ENCODE measurements around the gene HPN.

The HPN gene

DNA sequence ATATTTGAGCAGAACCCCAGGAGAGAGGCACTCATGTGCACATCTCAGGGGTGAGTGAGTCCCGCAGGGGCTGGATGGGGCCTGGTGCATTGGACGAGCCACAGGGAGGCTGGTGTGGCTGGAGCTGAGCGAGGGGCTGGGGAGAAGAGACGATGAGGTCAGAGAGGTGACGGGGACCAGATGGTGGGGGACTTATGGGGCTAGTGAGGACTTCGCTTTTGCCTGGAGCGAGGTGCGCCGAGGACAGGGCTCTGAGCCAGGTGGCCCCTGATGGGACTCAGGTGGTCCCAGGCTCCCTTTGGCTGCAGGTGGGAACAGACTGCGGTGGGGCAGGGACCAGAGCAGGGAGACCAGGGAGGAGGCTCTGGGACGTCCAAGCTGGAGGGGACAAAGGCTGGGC, 67.2 kb downstream of the HPN start:
- no peak for DNase-seq

- no peak for DNase-seq
Measured at GRCh38 chr19:35109395-35110112, 68.0 kb downstream of the HPN start.

GRCh38 chr19:35110974-35111373, 69.5 kb downstream of the HPN start:
- DNase-seq: no peak

- no peak for DNase-seq
Measured at GRCh38 chr19:35112995-35113688, 71.6 kb downstream of the HPN start.

- DNase-seq: no peak
Measured at GRCh38 chr19:35114353-35115176, 73.0 kb downstream of the HPN start.

DNA sequence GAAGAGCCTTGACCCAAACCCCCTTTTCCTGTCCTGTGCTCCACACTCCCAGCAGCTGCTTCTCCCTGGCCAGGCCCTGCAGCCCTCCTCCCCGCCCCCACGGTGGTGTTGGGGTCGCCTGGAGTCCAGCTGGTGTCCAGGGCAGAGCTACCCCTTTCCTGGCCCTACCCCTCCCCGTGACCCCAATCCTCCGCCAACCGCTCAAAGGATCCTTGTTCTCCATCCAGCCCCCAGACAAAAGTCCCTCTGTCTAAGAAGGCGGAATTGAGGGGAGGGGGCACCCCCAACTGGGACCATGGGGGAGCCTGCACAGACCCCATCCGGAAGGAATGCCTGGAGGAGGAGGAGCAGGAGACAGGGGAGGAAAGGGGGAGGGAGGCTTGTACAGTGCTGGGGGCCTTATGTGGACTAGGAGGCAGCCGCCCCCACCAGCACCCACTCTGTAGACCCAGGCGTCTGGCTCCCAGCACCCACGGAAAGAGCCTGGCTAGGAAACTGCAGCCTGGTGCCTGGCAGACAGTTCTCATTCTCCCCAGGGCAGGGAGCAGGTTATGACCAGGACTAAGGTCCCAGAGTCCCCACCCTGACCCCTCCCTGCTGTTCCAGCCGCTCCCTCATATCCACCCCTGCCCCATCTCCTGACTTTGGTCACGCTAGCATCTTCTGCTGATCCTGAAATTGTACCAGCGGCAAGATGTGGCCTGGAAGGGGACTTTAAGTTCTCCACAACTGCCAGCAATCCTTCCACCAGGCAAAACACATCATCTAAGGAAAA, 73.8 kb downstream of the HPN start, which contains the start of gene FXYD3:
Gene FXYD3 (plus strand): TSS at position 647 of the 775 bp plus-strand sequence. CDS start 3,554 bp downstream, outside the sequence.
- no peak for DNase-seq

Measured in activated gamma-delta T cell (primary cell).